Activated naive CD8-positive, alpha-beta T cell (primary cell): ENCODE results near the gene DUSP10.

Source experiments
- H3K27ac Mint-ChIP-seq: one replicate; pipeline ENCODE4 v1.8.0; 2021; ENCODE audit warnings: mixed read lengths
- H3K27me3 Mint-ChIP-seq: one replicate; pipeline ENCODE4 v1.8.0; 2021; ENCODE audit warnings: mixed read lengths
- H3K36me3 Mint-ChIP-seq: one replicate; pipeline ENCODE4 v1.8.0; 2021; ENCODE audit warnings: mixed read lengths
- H3K4me1 Mint-ChIP-seq: one replicate; pipeline ENCODE4 v1.8.0; 2021; ENCODE audit warnings: low read depth, mixed read lengths
- H3K4me3 Mint-ChIP-seq: one replicate; pipeline ENCODE4 v1.8.0; 2021; ENCODE audit warnings: mild to moderate bottlenecking, mixed read lengths
- H3K9me3 Mint-ChIP-seq: one replicate; pipeline ENCODE4 v1.8.0; 2021; ENCODE audit warnings: low read depth, mixed read lengths

Gene DUSP10

GRCh38 chr1:221748981-221749380, 7.1 kb upstream of the DUSP10 start:
- no peaks in the 10 kb centered on the region for H3K9me3 Mint-ChIP-seq
- peaks cover 5% of the 10 kb centered on the region for H3K4me1 Mint-ChIP-seq
- H3K36me3 Mint-ChIP-seq = peaks cover 6% of the 10 kb centered on the region
- H3K27ac Mint-ChIP-seq = no peak overlapping the region
- no peak overlapping the region for H3K4me3 Mint-ChIP-seq
- H3K27me3 Mint-ChIP-seq = no peaks in the 10 kb centered on the region

GRCh38 chr1:221747839-221748238, 6.0 kb upstream of the DUSP10 start:
- Mint-ChIP-seq H3K9me3 (no peaks in the 10 kb centered on the region), H3K27me3 (no peaks in the 10 kb centered on the region), H3K27ac (no peak overlapping the region), H3K36me3 (peaks cover 6% of the 10 kb centered on the region), H3K4me3 (no peak overlapping the region), H3K4me1 (peaks cover 6% of the 10 kb centered on the region)

GRCh38 chr1:221743416-221744208, 1.7 kb upstream of the DUSP10 start:
- H3K36me3 Mint-ChIP-seq = peaks cover 5% of the 10 kb centered on the region
- H3K27ac Mint-ChIP-seq = peak overlapping the region; percentile 86
- H3K4me1 Mint-ChIP-seq = peaks cover 14% of the 10 kb centered on the region
- H3K9me3 Mint-ChIP-seq = no peaks in the 10 kb centered on the region
- no peaks in the 10 kb centered on the region for H3K27me3 Mint-ChIP-seq
- peak overlapping the region; percentile 86 for H3K4me3 Mint-ChIP-seq

GRCh38 chr1:221742555-221743415, 896 bp upstream of the DUSP10 start:
- H3K4me1 Mint-ChIP-seq = peaks cover 20% of the 10 kb centered on the region
- peak overlapping the region; percentile 86 for H3K4me3 Mint-ChIP-seq
- H3K36me3 Mint-ChIP-seq = peaks cover 13% of the 10 kb centered on the region
- H3K27ac Mint-ChIP-seq = no peak overlapping the region
- H3K9me3 Mint-ChIP-seq = no peaks in the 10 kb centered on the region
- H3K27me3 Mint-ChIP-seq = no peaks in the 10 kb centered on the region

- peaks cover 37% of the 10 kb centered on the region for H3K4me1 Mint-ChIP-seq
These were observed 741 bp downstream of the DUSP10 start for GRCh38 chr1:221740993-221741702.

GRCh38 chr1:221740369-221740992, 1.4 kb downstream of the DUSP10 start:
- no peaks in the 10 kb centered on the region for H3K27me3 Mint-ChIP-seq
- H3K4me1 Mint-ChIP-seq = peaks cover 42% of the 10 kb centered on the region
- H3K4me3 Mint-ChIP-seq = no peak overlapping the region
- H3K27ac Mint-ChIP-seq = no peak overlapping the region
- H3K9me3 Mint-ChIP-seq = no peaks in the 10 kb centered on the region
- H3K36me3 Mint-ChIP-seq = peaks cover 31% of the 10 kb centered on the region

More at GRCh38 chr1:221740993-221741702, 741 bp downstream of the DUSP10 start:
- no peaks in the 10 kb centered on the region for H3K9me3 Mint-ChIP-seq
- H3K27me3 Mint-ChIP-seq = no peaks in the 10 kb centered on the region
- H3K4me3 Mint-ChIP-seq = no peak overlapping the region
- H3K36me3 Mint-ChIP-seq = peaks cover 27% of the 10 kb centered on the region
- H3K27ac Mint-ChIP-seq = no peak overlapping the region

- Mint-ChIP-seq H3K27ac (peak overlapping the region; percentile 17), H3K4me3 (no peak overlapping the region), H3K9me3 (no peaks in the 10 kb centered on the region), H3K27me3 (no peaks in the 10 kb centered on the region), H3K4me1 (peaks cover 45% of the 10 kb centered on the region), H3K36me3 (peaks cover 33% of the 10 kb centered on the region)
These were observed 2.2 kb downstream of the DUSP10 start for GRCh38 chr1:221739677-221740025.

GRCh38 chr1:221739018-221739676, 2.7 kb downstream of the DUSP10 start:
- H3K27ac Mint-ChIP-seq = peak overlapping the region; percentile 17
- H3K4me1 Mint-ChIP-seq = peaks cover 48% of the 10 kb centered on the region
- no peaks in the 10 kb centered on the region for H3K27me3 Mint-ChIP-seq
- no peaks in the 10 kb centered on the region for H3K9me3 Mint-ChIP-seq
- H3K4me3 Mint-ChIP-seq = peak overlapping the region; percentile 31
- peaks cover 33% of the 10 kb centered on the region for H3K36me3 Mint-ChIP-seq

- H3K9me3 Mint-ChIP-seq = no peaks in the 10 kb centered on the region
These were observed 5.2 kb downstream of the DUSP10 start for GRCh38 chr1:221736714-221737113.

GRCh38 chr1:221735999-221736398, 5.9 kb downstream of the DUSP10 start:
- Mint-ChIP-seq H3K4me3 (no peak overlapping the region), H3K9me3 (no peaks in the 10 kb centered on the region), H3K4me1 (peaks cover 57% of the 10 kb centered on the region), H3K27me3 (no peaks in the 10 kb centered on the region), H3K27ac (no peak overlapping the region), H3K36me3 (peaks cover 33% of the 10 kb centered on the region)

More at GRCh38 chr1:221736714-221737113, 5.2 kb downstream of the DUSP10 start:
- Mint-ChIP-seq H3K4me3 (no peak overlapping the region), H3K27me3 (no peaks in the 10 kb centered on the region), H3K36me3 (peaks cover 33% of the 10 kb centered on the region), H3K27ac (no peak overlapping the region), H3K4me1 (peaks cover 55% of the 10 kb centered on the region)

- Mint-ChIP-seq H3K36me3 (peaks cover 33% of the 10 kb centered on the region), H3K27me3 (no peaks in the 10 kb centered on the region), H3K9me3 (no peaks in the 10 kb centered on the region), H3K4me3 (no peak overlapping the region), H3K27ac (no peak overlapping the region), H3K4me1 (peaks cover 67% of the 10 kb centered on the region)
These were observed 7.7 kb downstream of the DUSP10 start for GRCh38 chr1:221734187-221734586.

GRCh38 chr1:221732052-221732451, 9.8 kb downstream of the DUSP10 start:
- Mint-ChIP-seq H3K27me3 (no peaks in the 10 kb centered on the region), H3K4me3 (no peak overlapping the region), H3K36me3 (peaks cover 22% of the 10 kb centered on the region), H3K9me3 (no peaks in the 10 kb centered on the region), H3K27ac (no peak overlapping the region), H3K4me1 (peaks cover 71% of the 10 kb centered on the region)

- Mint-ChIP-seq H3K36me3 (peaks cover 15% of the 10 kb centered on the region), H3K9me3 (no peaks in the 10 kb centered on the region), H3K27ac (no peak overlapping the region), H3K4me1 (peaks cover 76% of the 10 kb centered on the region), H3K4me3 (no peak overlapping the region), H3K27me3 (no peaks in the 10 kb centered on the region)
These were observed 12.0 kb downstream of the DUSP10 start for GRCh38 chr1:221729771-221730330.

GRCh38 chr1:221728037-221728505, 13.8 kb downstream of the DUSP10 start:
- peak overlapping the region; percentile 79 for H3K27ac Mint-ChIP-seq
- H3K4me3 Mint-ChIP-seq = peak overlapping the region; percentile 33
- H3K36me3 Mint-ChIP-seq = peaks cover 21% of the 10 kb centered on the region
- H3K9me3 Mint-ChIP-seq = peaks cover 5% of the 10 kb centered on the region
- peaks cover 70% of the 10 kb centered on the region for H3K4me1 Mint-ChIP-seq
- no peaks in the 10 kb centered on the region for H3K27me3 Mint-ChIP-seq
